ENCODE results near the gene AFAP1. TPM values are rescaled to one million over a fixed set of nuclear protein-coding genes. Genes with fewer than 3 reads are reported as not detected.

Gene AFAP1
- total and polyA plus RNA-seq, 2 of the 8 experiments (the other 6 are each of a cell fraction or from before 2014, with no cell fraction given), result 3.6 to 18.2 TPM

GRCh38 chr4:7721984-7722551 lies 217.6 kb downstream of the AFAP1 start:
- DNase-seq (ENCODE audit: low read depth in 1 of 2, low spot score in 2 of 2), result no peak
- Histone ChIP-seq H3K27ac (ENCODE audit: low read depth, low read length) (no peak overlapping the region), H3K14ac (ENCODE audit: insufficient read length) (no peak overlapping the region), H3K4me2 (ENCODE audit: insufficient read depth in 1 of 2, low read depth in 2 of 2, low read length in 2 of 2) (no peak overlapping the region), H3K56ac (replicated peaks; ENCODE audit: insufficient read length, low read depth, low read length) (no peak overlapping the region), H4K20me1 (replicated peaks in 1 of 2; ENCODE audit: control insufficient read depth in 1 of 2, insufficient read depth in 2 of 2, low read length in 2 of 2) (peaks cover 0 to 8% of the 10 kb centered on the region in 2 experiments), H3K23me2 (ENCODE audit: low read depth, low read length) (peaks cover 13% of the 10 kb centered on the region), H3K36me3 (ENCODE audit: control insufficient read depth in 2 of 4, insufficient read depth in 4 of 4, low read length in 3 of 4) (no peaks in the 10 kb centered on the region), H3K4me1 (replicated peaks in 1 of 4; ENCODE audit: control insufficient read depth in 3 of 4, insufficient read depth in 4 of 4, low read length in 3 of 4) (peaks cover 0 to 2% (median 0%) of the 10 kb centered on the region in 4 experiments; a peak in 2 of 7 replicates), H2BK120ac (replicated peaks; ENCODE audit: low read depth, low read length) (no peak overlapping the region), H2AFZ (ENCODE audit: low read length) (no peak overlapping the region), H4K5ac (ENCODE audit: insufficient read length, low read depth, low read length) (no peak overlapping the region), H3K9me3 (ENCODE audit: insufficient read depth in 2 of 2, low read depth in 1 of 2, low read length in 1 of 2) (no peaks in the 10 kb centered on the region), H2BK5ac (ENCODE audit: low read depth, low read length) (no peak overlapping the region), H2BK12ac (ENCODE audit: low read depth, low read length) (no peak overlapping the region), H2BK15ac (ENCODE audit: low read length) (no peak overlapping the region), H3K79me2 (ENCODE audit: control insufficient read depth in 1 of 2, insufficient read depth in 2 of 2, low read length in 2 of 2) (no peaks in the 10 kb centered on the region), H3K18ac (ENCODE audit: extremely low read depth, low read length) (no peak overlapping the region), H2AK5ac (ENCODE audit: low read depth, low read length) (no peak overlapping the region), H3K9ac (replicated peaks in 1 of 4; ENCODE audit: extremely low read depth in 1 of 4, low read depth in 3 of 4, low read length in 3 of 4) (no peak overlapping the region), H3K79me1 (ENCODE audit: low read depth, low read length) (no peaks in the 10 kb centered on the region), H3K4me3 (ENCODE audit: extremely low read depth in 1 of 4, insufficient read depth in 2 of 4, low read depth in 3 of 4, low read length in 4 of 4) (no peak overlapping the region), H2BK20ac (ENCODE audit: low read length) (no peak overlapping the region), H3K27me3 (replicated peaks in 1 of 4; ENCODE audit: control insufficient read depth in 3 of 4, extremely low read depth in 1 of 4, insufficient read depth in 3 of 4, low read length in 3 of 4) (peaks cover 0 to 4% (median 2%) of the 10 kb centered on the region in 4 experiments; a peak in 3 of 7 replicates), H3K23ac (ENCODE audit: insufficient read length) (no peak overlapping the region), H4K91ac (replicated peaks; ENCODE audit: insufficient read length, low read length) (no peak overlapping the region), H3K4ac (replicated peaks; ENCODE audit: insufficient read length, low read depth, low read length) (no peak overlapping the region), H4K8ac (ENCODE audit: extremely low read depth, insufficient read depth, low read length) (no peak overlapping the region)
- TF ChIP-seq CTCF (IDR thresholded peaks at IDR 0.05; ENCODE audit: control extremely low read depth in 1 of 3, insufficient read depth in 1 of 3, low read depth in 1 of 3, low read length in 3 of 3) (peak in 2 of 3 experiments; percentile 14 to 31; a peak in 2 of 4 replicates), CTBP2 (IDR thresholded peaks at IDR 0.05; ENCODE audit: borderline replicate concordance, insufficient read depth, insufficient read length, low read length) (no peak), RAD21 (IDR thresholded peaks at IDR 0.05 in 1 of 2, conservative IDR thresholded peaks at IDR 0.05 in 1 of 2; ENCODE audit: low read depth in 2 of 2, low read length in 2 of 2) (peak in 1 of 2 experiments; percentile 30; a peak in 1 of 4 replicates), KDM1A (IDR thresholded peaks at IDR 0.05; ENCODE audit: borderline replicate concordance, low read length) (peak; percentile 56; the same call in 1 of the 2 replicates)
- WGBS, 2 experiments (ENCODE audit: extremely low coverage in 1 of 2, insufficient coverage in 1 of 2, insufficient read length in 1 of 2, insufficient replicate concordance in 2 of 2, low coverage in 1 of 2, low lambda C conversion rate in 2 of 2, missing lambda C conversion rate in 1 of 2), result 77% methylated on average over 13 of the region's 13 CpGs; no CpG with 5 or more reads in 1 of the 2 experiments
- FAIRE-seq, result no peak
- ChIA-PET CTCF (ENCODE audit: partially characterized antibody) (interaction anchor here (0.9 to 1.8 kb wide), 5 partner anchors 10 to 266 kb away, joined by 3 to 7 read pairs (median 6); no protein-coding TSS in a partner anchor), POLR2A (ENCODE audit: partially characterized antibody) (interaction anchor here (0.8 kb wide), 1 partner anchor 10 kb away, joined by 3 read pairs; no protein-coding TSS in a partner anchor)

Measured in H1 (cell line).